Ishikawa (cell line): ENCODE data around the gene NCOA1.

Experiments
- CEBPB ChIP-seq: IDR thresholded peaks from 2 replicates; pipeline ENCODE4 v1.6.1; 2012
- CREB1 ChIP-seq: IDR thresholded peaks from 2 replicates; pipeline ENCODE4 v1.6.1; 2012; ENCODE audit warnings: low read depth
- EGR1 ChIP-seq: IDR thresholded peaks from 2 replicates; pipeline ENCODE4 v1.6.1; 2012
- EP300 ChIP-seq: IDR thresholded peaks from 2 replicates; pipeline ENCODE4 v1.6.1; 2012; ENCODE audit warnings: borderline replicate concordance
- FOXM1 ChIP-seq: IDR thresholded peaks from 2 replicates; pipeline ENCODE4 v1.6.1; 2012; ENCODE audit warnings: low read depth, borderline replicate concordance
- MAX ChIP-seq: IDR thresholded peaks from 2 replicates; pipeline ENCODE4 v1.6.1; 2012
- NFIC ChIP-seq: IDR thresholded peaks from 2 replicates; pipeline ENCODE4 v1.6.1; 2012
- RAD21 ChIP-seq: IDR thresholded peaks from 2 replicates; pipeline ENCODE4 v1.6.1; 2012; ENCODE audit warnings: low read depth
- REST ChIP-seq: IDR thresholded peaks from 2 replicates; pipeline ENCODE4 v1.6.1; 2012; ENCODE audit warnings: low read depth, mild to moderate bottlenecking
- TAF1 ChIP-seq: IDR thresholded peaks from 2 replicates; pipeline ENCODE4 v1.6.1; 2012; ENCODE audit warnings: low read depth, mild to moderate bottlenecking
- TCF12 ChIP-seq: IDR thresholded peaks from 2 replicates; pipeline ENCODE4 v1.6.1; 2012; ENCODE audit warnings: low read depth
- TEAD4 ChIP-seq: IDR thresholded peaks from 2 replicates; pipeline ENCODE4 v1.6.1; 2012
- USF1 ChIP-seq: IDR thresholded peaks from 2 replicates; pipeline ENCODE4 v1.6.1; 2012
- YY1 ChIP-seq: IDR thresholded peaks from 2 replicates; pipeline ENCODE4 v1.6.1; 2012; ENCODE audit warnings: low read depth
- ZBTB7A ChIP-seq: IDR thresholded peaks from 2 replicates; pipeline ENCODE4 v1.6.1; 2012; ENCODE audit warnings: low read depth

The NCOA1 gene

GRCh38 chr2:24457696-24458386 lies 33.2 kb upstream of the NCOA1 start:
- TF ChIP-seq REST (no peak), YY1 (no peak), TAF1 (no peak), CREB1 (no peak), TEAD4 (no peak), CEBPB (no peak), EGR1 (no peak), NFIC (no peak), TCF12 (no peak), MAX (no peak)

- no peak for TF ChIP-seq RAD21
- no peak for TF ChIP-seq EP300
- TF ChIP-seq FOXM1 = no peak
These were observed 31.6 kb upstream of the NCOA1 start for GRCh38 chr2:24459224-24460161.

- TF ChIP-seq YY1 (no peak), NFIC (no peak), USF1 (no peak), RAD21 (no peak)
These were observed 29.4 kb upstream of the NCOA1 start for GRCh38 chr2:24461685-24462084.

- TF ChIP-seq TCF12 (no peak), YY1 (no peak), ZBTB7A (no peak), EP300 (no peak), RAD21 (no peak), FOXM1 (no peak), TEAD4 (no peak), USF1 (no peak), TAF1 (no peak), MAX (no peak), EGR1 (no peak), REST (no peak), NFIC (no peak), CEBPB (no peak), CREB1 (no peak)
These were observed 27.8 kb upstream of the NCOA1 start for GRCh38 chr2:24463271-24463670.

GRCh38 chr2:24466871-24467870 lies 23.9 kb upstream of the NCOA1 start:
- TF ChIP-seq TEAD4 (peak; percentile 67), TAF1 (no peak), RAD21 (no peak), ZBTB7A (no peak), MAX (no peak), REST (no peak), FOXM1 (no peak), YY1 (no peak), TCF12 (no peak), NFIC (no peak), EGR1 (no peak), CEBPB (0 out of 2 replicates have a peak, but pooled peaks have one; percentile 7), CREB1 (no peak), USF1 (no peak), EP300 (no peak)
